Effector memory CD4-positive, alpha-beta T cell (primary cell): ENCODE results near the gene PRDM5.
"Not testable (repeated sequence)": the region's sequence is repeated elsewhere in the genome, so short reads cannot be mapped to it uniquely, and the experiment has no call there.

Experiments used
- DNase-seq, 3 donors: peaks; one replicate each; pipeline ENCODE4 v3.0.0-alpha.2; 2020
- H3K27ac ChIP-seq: 2 replicates; pipeline ENCODE4 v1.7.0; 2013; ENCODE audit warnings: mild to moderate bottlenecking, low read length, moderate library complexity; ENCODE audit not compliant: insufficient read depth, poor library complexity, severe bottlenecking
- H3K27me3 ChIP-seq: replicated peaks from 2 replicates; pipeline ENCODE4 v1.7.0; 2013; ENCODE audit warnings: mild to moderate bottlenecking, low read length; ENCODE audit not compliant: insufficient read depth, control insufficient read depth, poor library complexity, severe bottlenecking
- H3K36me3 ChIP-seq: 2 replicates; pipeline ENCODE4 v1.7.0; 2013; ENCODE audit warnings: mild to moderate bottlenecking, low read length, moderate library complexity; ENCODE audit not compliant: control insufficient read depth, insufficient read depth
- H3K4me1 ChIP-seq: 2 replicates; pipeline ENCODE4 v1.7.0; 2013; ENCODE audit warnings: low read length, mild to moderate bottlenecking; ENCODE audit not compliant: control insufficient read depth, insufficient read depth, poor library complexity, severe bottlenecking
- H3K4me3 ChIP-seq: 2 replicates; pipeline ENCODE4 v1.7.0; 2013; ENCODE audit warnings: low read length, low read depth, mild to moderate bottlenecking; ENCODE audit not compliant: insufficient read depth, poor library complexity, severe bottlenecking
- H3K9me3 ChIP-seq: 2 replicates; pipeline ENCODE4 v1.7.0; 2013; ENCODE audit warnings: mild to moderate bottlenecking, low read length, moderate library complexity; ENCODE audit not compliant: control insufficient read depth

The PRDM5 gene

DNA sequence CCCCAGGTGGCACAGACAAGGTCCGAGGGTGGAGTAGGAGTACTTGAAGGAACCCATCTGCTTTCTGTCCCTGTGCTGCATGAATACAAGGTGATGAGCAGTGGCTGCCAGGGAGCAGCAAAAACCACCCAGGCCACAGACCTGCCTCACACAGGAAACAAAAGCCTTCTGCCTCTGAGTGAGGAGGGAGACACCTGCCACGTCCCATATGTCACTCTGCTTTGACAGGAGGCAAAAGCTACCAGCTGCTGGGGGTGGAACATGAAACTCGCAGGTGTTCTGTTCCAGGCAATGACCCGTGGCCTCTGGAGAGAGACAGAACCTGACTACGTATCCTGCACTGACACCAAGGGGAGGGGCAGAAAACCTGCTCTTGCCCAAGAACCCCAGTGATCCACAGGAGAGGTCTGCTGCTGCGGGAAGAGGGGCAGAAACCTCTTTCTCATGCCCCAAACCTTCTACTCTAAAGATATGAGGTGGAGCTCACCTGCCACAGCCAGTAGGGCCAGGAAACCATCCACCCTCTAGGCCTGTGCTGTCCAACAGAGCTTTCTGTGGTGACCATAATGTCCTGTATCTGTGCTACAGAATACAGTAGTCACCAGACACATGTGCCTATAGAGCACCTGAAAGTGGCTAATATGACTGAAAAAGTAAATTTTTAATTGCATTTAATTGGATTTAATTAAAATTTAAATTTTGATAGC lies 172.9 kb downstream of the PRDM5 start:
- DNase-seq, result no peak
- H3K27me3 ChIP-seq, result no peaks in the 10 kb centered on the region
- H3K4me3 ChIP-seq, result no peak overlapping the region
- no peaks in the 10 kb centered on the region for H3K9me3 ChIP-seq
- H3K27ac ChIP-seq, result no peak overlapping the region
- no peaks in the 10 kb centered on the region for H3K36me3 ChIP-seq
- H3K4me1 ChIP-seq, result no peaks in the 10 kb centered on the region

DNA sequence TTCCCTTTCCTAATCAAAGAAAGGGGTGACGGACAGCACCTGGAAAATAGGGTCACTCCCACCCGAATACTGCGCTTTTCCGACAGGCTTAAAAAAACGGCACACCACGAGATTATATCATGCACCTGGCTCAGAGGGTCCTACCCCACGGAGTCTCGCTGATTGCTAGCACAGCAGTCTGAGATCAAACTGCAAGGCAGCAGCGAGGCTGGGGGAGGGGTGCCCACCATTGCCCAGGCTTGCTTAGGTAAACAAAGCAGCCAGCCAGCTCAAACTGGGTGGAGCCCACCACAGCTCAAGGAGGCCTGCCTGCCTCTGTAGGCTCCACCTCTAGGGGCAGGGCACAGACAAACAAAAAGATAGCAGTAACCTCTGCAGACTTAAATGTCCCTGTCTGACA lies 180.9 kb downstream of the PRDM5 start:
- H3K4me3 ChIP-seq, DNase-seq, H3K4me1 ChIP-seq, H3K27ac ChIP-seq, H3K27me3 ChIP-seq, H3K36me3 ChIP-seq, H3K9me3 ChIP-seq: not testable (repeated sequence)

DNA sequence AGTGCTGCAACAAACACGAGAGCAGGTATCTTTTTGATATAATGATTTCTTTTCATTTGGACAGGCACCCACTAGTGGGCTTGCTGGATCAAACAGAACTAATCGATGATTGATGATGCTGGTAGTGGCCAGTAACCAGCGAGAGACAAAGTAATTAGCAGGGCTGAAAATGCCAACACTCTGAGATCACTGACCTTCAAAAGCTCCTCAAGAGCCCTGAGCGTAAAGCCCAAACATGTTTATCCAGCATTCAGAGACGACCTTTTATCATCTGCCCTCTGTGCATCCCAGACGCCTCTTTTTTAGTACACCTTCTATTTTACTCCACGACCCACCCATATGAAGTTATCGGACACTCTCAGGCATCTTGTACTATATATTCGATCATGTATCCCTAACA lies 186.2 kb downstream of the PRDM5 start:
- H3K36me3 ChIP-seq, result no peaks in the 10 kb centered on the region
- H3K27ac ChIP-seq, result no peak overlapping the region
- DNase-seq, result no peak
- no peaks in the 10 kb centered on the region for H3K9me3 ChIP-seq
- H3K27me3 ChIP-seq, result no peaks in the 10 kb centered on the region
- H3K4me3 ChIP-seq, result no peak overlapping the region
- no peaks in the 10 kb centered on the region for H3K4me1 ChIP-seq

DNA sequence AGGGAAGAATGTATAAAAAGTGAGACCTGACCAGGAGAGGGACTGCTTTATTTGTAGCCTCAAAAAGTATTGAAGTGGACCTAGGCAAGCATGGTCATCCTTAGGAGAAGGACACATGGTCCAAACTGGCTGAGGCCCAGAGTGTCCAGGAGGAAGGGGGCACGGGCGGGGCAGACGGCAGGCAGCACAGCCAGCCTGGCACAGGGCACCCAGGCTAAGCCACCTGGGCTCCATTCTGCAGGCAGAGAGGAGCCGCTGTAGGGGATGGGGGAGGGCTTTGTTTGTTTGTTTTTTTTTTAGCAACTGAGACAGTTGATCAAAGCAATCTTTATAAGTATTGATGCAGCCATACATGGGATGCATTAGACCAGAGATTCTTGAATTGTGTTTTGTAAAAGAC lies 188.6 kb downstream of the PRDM5 start:
- Histone ChIP-seq H3K4me3 (no peak overlapping the region), H3K36me3 (no peaks in the 10 kb centered on the region)
- DNase-seq, result no peak

DNA sequence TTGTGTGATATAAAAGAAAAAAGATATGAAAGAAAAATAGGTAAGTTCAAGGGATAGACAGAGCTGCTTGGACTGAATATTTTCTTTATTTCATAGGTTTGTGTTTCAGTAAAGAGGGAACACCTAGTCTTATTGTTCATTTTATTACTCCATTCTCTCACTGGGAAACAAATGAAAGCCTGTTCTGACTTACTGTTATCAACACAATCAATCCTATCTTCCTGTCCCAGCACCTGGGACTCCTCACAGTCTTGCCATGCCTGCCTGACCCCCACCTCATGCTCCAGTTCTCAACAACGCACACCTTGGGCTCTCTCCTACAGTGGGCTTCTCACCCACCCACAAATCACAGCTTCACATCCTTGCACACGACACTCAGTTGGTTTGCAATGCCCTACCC lies 189.5 kb downstream of the PRDM5 start:
- no peaks in the 10 kb centered on the region for H3K27me3 ChIP-seq
- no peak overlapping the region for H3K27ac ChIP-seq
- DNase-seq, result no peak

More for the DNA sequence above, 188.6 kb downstream of the PRDM5 start:
- no peaks in the 10 kb centered on the region for H3K9me3 ChIP-seq
- H3K27me3 ChIP-seq, result no peaks in the 10 kb centered on the region
- no peak overlapping the region for H3K27ac ChIP-seq
- H3K4me1 ChIP-seq, result no peaks in the 10 kb centered on the region

DNA sequence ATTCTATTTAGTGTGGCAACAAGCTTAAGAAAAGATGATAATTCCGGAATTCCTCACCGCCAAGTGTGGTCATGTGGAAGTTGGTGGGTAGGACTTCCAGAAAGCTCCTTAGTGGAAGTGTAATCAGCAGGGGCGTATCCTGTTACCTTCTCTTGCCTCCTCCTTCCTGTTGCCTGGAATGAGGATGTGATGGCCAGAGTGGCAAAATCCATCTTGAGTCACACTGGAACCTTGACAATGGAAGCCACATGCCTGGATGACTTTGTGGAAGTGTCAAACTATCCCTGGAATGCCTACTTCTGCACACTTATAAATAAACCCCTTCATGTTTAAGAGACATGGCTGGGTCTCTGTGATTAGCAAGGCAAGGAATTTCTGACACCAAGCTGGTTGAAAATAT lies 191.0 kb downstream of the PRDM5 start:
- H3K4me1 ChIP-seq, result no peaks in the 10 kb centered on the region
- H3K36me3 ChIP-seq, result no peaks in the 10 kb centered on the region
- no peak for DNase-seq
- no peaks in the 10 kb centered on the region for H3K9me3 ChIP-seq
- H3K4me3 ChIP-seq, result no peak overlapping the region
- H3K27ac ChIP-seq, result no peak overlapping the region
- H3K27me3 ChIP-seq, result no peaks in the 10 kb centered on the region

More for the DNA sequence above, 189.5 kb downstream of the PRDM5 start:
- Histone ChIP-seq H3K36me3 (no peaks in the 10 kb centered on the region), H3K9me3 (no peaks in the 10 kb centered on the region), H3K4me3 (no peak overlapping the region), H3K4me1 (no peaks in the 10 kb centered on the region)

DNA sequence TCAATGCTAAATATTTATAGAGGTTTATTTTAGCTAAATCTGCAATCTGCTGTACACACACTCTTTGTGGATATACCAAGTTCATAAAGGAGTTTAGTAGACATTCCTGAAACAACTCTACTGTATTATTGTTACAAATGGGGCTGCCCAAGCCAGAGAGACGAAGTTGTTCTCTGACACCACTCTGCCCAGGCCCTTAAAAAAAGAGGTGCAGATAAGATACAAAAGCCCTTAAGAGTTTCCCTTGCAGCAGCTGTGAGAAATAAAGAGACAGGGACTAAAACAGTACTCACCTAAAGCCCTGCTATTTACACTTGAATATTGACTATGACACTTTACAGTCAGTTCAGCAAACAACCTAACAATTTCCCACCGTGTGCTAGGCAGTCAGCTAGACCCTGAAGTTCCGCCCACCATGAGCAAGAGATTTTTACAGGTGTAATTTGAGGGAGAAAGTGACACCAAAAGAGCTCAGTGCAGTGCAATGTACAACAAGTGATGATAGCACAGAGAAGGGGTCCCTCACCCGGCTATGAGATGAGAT lies 191.7 kb downstream of the PRDM5 start:
- Histone ChIP-seq H3K9me3 (no peaks in the 10 kb centered on the region), H3K4me1 (no peaks in the 10 kb centered on the region), H3K27me3 (no peaks in the 10 kb centered on the region), H3K27ac (no peak overlapping the region), H3K36me3 (no peaks in the 10 kb centered on the region), H3K4me3 (no peak overlapping the region)
- DNase-seq, result no peak

DNA sequence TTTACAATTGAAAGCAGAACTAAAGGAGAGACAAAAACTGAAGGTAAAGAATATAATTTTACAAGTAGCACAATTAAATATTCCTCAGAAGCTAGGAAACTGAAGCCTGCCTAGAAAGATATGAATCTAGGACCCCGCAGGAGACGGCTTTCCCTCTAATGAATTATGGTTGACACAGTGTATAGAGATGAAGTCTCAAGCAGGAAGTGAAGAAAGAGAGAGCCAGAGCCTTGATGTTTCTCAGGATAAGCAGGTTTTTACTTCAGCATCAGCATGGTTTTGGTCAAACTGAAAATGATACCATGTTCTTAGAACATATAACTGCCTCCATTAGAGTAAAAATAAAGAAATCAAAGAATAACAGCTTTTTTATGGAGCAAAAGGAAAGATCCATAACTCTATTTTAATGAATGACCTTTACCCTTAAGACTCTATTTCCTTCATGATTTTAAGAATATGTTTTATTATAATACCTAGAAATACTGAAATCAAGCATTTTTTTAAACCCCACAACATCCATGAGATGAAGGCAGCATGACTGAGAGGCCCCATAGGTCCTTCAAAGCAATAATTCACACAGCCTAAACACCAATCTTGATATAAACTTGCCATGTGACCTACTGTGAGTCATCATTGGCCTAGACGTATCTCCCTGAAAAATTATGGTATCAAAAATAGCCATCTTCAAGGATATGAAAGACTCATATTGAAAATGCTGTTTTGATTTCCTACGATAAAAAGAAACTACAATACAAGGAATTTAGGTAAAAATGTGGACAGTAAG lies 193.4 kb downstream of the PRDM5 start:
- Histone ChIP-seq H3K27me3 (no peaks in the 10 kb centered on the region), H3K4me3 (no peak overlapping the region), H3K36me3 (no peaks in the 10 kb centered on the region), H3K27ac (no peak overlapping the region), H3K9me3 (no peaks in the 10 kb centered on the region), H3K4me1 (no peaks in the 10 kb centered on the region)
- no peak for DNase-seq

DNA sequence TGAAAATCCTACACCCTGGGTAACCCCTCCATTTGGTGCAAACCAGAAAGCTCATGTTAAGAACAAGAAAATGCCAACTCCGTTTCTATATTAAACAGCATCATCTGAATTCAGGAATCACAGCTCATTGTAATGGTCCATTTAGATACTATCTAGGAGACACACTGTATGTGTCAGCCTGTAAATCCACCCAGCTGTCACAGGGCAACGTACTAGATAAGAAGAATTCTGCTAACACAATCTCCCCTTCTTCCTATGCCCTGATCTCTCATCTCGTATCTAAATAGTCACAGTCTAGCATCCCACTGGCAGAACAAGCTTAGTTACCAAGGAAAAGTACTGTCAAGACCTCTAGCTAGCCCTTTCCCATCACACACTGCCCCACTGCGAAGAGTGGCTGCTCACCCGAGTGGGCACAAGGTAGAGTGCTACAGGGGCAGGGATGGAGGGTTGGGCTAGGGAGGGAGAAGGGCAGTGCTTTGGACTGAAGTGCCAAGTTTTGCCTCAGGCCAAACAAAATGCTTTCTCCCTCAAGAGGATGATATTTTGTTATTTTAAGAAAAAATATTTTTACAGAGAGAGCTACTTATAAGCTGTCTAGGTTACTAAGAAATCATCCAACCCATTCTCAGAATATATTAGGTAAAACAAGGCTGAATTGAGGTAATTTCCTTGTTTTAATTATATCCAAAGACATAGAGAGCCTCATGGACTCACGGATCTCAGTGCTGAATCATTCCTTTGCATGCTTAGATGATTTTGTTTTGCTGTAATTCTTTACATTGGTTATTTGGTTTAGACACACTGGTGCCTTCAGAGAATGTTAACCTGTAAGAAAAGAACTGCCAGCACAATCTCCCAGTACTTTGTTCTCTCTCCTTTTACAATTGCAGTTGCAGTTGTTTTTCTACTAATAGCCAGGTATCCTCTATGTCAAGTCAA lies 196.6 kb downstream of the PRDM5 start:
- no peaks in the 10 kb centered on the region for H3K36me3 ChIP-seq
- H3K4me3 ChIP-seq, result no peak overlapping the region
- no peaks in the 10 kb centered on the region for H3K27me3 ChIP-seq
- H3K9me3 ChIP-seq, result no peaks in the 10 kb centered on the region
- no peak overlapping the region for H3K27ac ChIP-seq
- H3K4me1 ChIP-seq, result no peaks in the 10 kb centered on the region
- DNase-seq, result no peak
